Naive thymus-derived CD8-positive, alpha-beta T cell (primary cell): ENCODE measurements around the gene LMCD1. TPM values are rescaled to one million over a fixed set of nuclear protein-coding genes. Genes with fewer than 3 reads are reported as not detected.

Experiments
- ATAC-seq, 2 donors: fragments of 150-1000 bp; cut with Tn5 transposase in 1 of 2; sonication (Bioruptor Pico), chemical (Tn5 transposase) in 1 of 2; 1 replicate in 1 of 2; 2 replicates in 1 of 2; pipeline ENCODE4 v1.10.0; 2021; ENCODE audit warnings: mild to moderate bottlenecking in 2 of 2, moderate library complexity in 2 of 2
- POLR2A ChIA-PET: fragments of 350-600 bp; sonication (Branson Sonifier 250); formaldehyde crosslinking; loops from one replicate; lab custom pipeline; 2021; ENCODE audit warnings: antibody characterized with exemption; lab: Charles Lee
- DNase-seq, 10 donors: peaks; one replicate each; pipeline versions ENCODE4 v3.0.0 to v3.0.0-alpha.2; 2020 to 2022
- H3K27ac Mint-ChIP-seq, 10 donors: one replicate each; pipeline ENCODE4 v1.8.0; 2020 to 2022; ENCODE audit warnings: mild to moderate bottlenecking in 10 of 10, mixed read lengths in 10 of 10, moderate library complexity in 4 of 10, inconsistent platforms in 1 of 10
- H3K27me3 Mint-ChIP-seq, 5 donors: one replicate each; pipeline ENCODE4 v1.8.0; 2021 to 2022; ENCODE audit warnings: mixed read lengths in 5 of 5
- H3K36me3 Mint-ChIP-seq, 3 donors: one replicate each; pipeline ENCODE4 v1.8.0; 2020 to 2022; ENCODE audit warnings: mixed read lengths in 3 of 3, mild to moderate bottlenecking in 2 of 3, inconsistent platforms in 1 of 3
- H3K4me1 Mint-ChIP-seq, 4 donors: one replicate each; pipeline ENCODE4 v1.8.0; 2021 to 2022; ENCODE audit warnings: mixed read lengths in 4 of 4
- H3K4me3 Mint-ChIP-seq, 10 donors: one replicate each; pipeline ENCODE4 v1.8.0; 2020 to 2022; ENCODE audit warnings: mild to moderate bottlenecking in 10 of 10, mixed read lengths in 10 of 10, moderate library complexity in 6 of 10, inconsistent platforms in 1 of 10
- H3K9me3 Mint-ChIP-seq, 9 donors: one replicate each; pipeline ENCODE4 v1.8.0; 2020 to 2022; ENCODE audit warnings: mixed read lengths in 9 of 9, mild to moderate bottlenecking in 3 of 9, inconsistent platforms in 1 of 9, moderate library complexity in 1 of 9
- polyA plus RNA-seq, 3 donors: library from polyadenylated mRNA; unstranded; fragments of 300-500 nt; fragmentation: Illumina TruSeq; gene quantifications; one replicate each; pipeline ENCODE4 v1.2.3, GENCODE V29; 2021
- total RNA-seq, 8 experiments: library from RNA in 2 of 8; stranded (reverse) in 2 of 8; gene quantifications; one replicate each; pipeline ENCODE4 v1.2.3 and lab custom pipeline; 2021 to 2026

Gene LMCD1
- total and polyA plus RNA-seq, 5 experiments from 2014 or later, result 1.2 TPM; not detected in 4

DNA sequence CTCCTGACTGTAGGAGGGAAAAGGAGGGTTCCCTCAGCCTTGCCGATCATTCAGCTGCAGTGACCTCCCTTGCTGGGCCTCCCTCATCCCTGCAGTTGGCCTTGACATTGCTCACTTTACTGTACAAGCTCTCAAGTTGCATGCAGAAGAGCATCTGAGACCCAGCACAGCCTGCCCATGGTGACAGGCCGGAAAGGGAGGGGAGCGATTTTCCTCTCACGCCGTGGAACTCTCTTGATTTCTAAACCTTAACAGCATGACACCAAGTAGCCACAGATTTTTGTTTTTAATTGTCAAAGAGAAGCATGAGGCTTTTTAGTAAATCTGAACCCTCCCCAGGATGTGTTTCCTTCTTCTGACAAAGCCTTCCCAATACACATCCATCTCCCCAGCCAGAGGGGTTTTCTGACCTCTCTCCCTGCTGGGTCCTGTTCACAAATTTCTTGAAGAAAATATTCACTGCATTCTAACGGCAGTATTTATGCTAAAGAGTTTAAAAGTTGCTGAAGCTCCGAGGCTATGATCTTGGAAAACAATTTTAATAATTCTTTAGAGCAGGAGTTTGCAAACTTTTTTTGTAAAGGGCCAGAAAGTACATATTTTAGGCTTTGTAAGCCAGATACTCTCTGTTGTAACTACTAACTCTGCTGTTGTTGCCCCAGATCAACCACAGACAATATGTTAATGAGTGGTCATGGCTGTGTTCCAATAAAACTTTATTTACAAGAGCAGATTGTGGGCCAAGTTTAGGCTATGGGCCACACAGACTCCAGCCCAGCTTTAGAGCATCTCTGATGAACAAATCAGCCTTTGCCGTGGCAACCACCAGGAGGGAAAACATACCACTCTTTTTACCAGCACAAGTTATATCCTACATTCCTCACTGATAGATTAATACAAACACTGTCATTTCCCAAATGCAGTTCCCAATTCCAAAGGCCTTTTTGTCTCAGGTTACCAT lies 34.8 kb downstream of the LMCD1 start:
- H3K4me3 Mint-ChIP-seq, result no peak overlapping the region
- H3K4me1 Mint-ChIP-seq, result no peaks in the 10 kb centered on the region
- POLR2A ChIA-PET, result no interaction called here
- H3K9me3 Mint-ChIP-seq, result peaks cover 0 to 2% (median 0%) of the 10 kb centered on the region in 9 donors
- H3K27me3 Mint-ChIP-seq, result peaks cover 2 to 23% (median 6%) of the 10 kb centered on the region in 5 donors
- H3K36me3 Mint-ChIP-seq, result no peaks in the 10 kb centered on the region
- peak overlapping the region in 1 of 10 donors; percentile 14 for H3K27ac Mint-ChIP-seq
- ATAC-seq, result no peak
- DNase-seq, result no peak

DNA sequence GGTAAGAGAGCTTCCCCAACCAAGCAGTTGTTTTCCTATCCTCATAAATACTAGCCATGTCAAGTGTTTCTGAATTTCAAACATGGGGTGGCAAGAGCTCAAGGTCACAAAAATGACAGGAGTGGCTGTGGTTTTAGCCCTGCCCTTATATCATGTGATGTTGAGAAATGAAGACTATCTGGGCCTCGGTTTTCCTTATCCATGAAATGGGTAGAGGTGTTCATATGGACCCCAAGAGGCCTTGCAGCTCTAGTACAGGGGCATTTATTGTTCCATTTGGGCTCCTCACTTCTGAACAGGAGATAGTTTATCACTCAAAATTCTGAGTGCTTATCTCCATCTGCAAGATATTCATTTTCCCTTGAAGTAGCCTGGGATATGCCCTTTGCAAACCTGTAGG lies 35.8 kb downstream of the LMCD1 start:
- peaks cover 3 to 13% (median 6%) of the 10 kb centered on the region in 5 donors for H3K27me3 Mint-ChIP-seq
- ATAC-seq (no peak), DNase-seq (no peak)
- no peak overlapping the region for H3K27ac Mint-ChIP-seq
- peaks cover 0 to 2% (median 0%) of the 10 kb centered on the region in 9 donors for H3K9me3 Mint-ChIP-seq
- H3K4me1 Mint-ChIP-seq, result no peaks in the 10 kb centered on the region
- POLR2A ChIA-PET, result no interaction called here
- H3K36me3 Mint-ChIP-seq, result no peaks in the 10 kb centered on the region
- H3K4me3 Mint-ChIP-seq, result no peak overlapping the region

DNA sequence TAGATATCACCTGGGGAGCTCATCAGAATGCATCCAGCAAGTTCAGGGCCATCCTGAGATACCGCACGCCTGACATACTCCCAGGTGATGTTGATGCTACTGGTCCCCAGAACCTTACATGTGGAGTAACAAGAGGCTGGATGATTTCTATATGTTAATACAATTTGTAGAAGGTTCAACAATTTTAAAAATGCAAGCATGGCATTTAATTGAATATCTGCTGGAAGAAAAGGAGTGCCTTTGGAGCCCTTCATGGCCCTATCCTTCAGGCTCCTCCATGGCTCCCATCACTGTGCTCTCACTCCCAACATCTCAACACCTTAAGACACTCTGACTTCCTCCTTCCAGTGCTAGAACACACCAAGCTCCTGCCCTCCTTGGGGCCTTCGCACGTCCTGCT lies 36.6 kb downstream of the LMCD1 start:
- no peak overlapping the region for H3K27ac Mint-ChIP-seq
- POLR2A ChIA-PET, result no interaction called here
- H3K4me1 Mint-ChIP-seq, result no peaks in the 10 kb centered on the region
- ATAC-seq (no peak), DNase-seq (no peak)
- peaks cover 0 to 2% (median 0%) of the 10 kb centered on the region in 9 donors for H3K9me3 Mint-ChIP-seq
- H3K4me3 Mint-ChIP-seq, result no peak overlapping the region
- H3K36me3 Mint-ChIP-seq, result no peaks in the 10 kb centered on the region
- peaks cover 3 to 12% (median 6%) of the 10 kb centered on the region in 5 donors for H3K27me3 Mint-ChIP-seq

DNA sequence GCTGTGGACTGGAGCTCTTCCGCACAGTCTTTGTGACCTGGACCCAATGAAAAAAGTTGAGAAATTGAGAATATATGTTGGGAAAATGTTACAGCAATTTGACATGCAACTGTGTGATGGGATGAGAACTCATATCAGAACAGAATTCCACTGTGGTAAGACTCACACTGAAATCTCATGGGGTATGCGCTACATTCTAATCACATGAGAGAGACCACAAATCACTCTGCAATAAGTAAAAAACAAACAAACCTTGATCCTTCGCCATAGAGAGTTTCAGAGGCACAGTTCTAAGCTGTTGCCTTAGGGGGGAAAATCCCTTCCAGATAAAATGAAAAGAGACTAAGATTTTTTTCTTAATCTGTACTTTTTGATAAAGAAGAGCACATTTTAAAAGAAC lies 37.3 kb downstream of the LMCD1 start:
- Mint-ChIP-seq H3K36me3 (no peaks in the 10 kb centered on the region), H3K27ac (no peak overlapping the region), H3K4me3 (no peak overlapping the region), H3K9me3 (peaks cover 0 to 2% (median 0%) of the 10 kb centered on the region in 9 donors), H3K27me3 (peaks cover 3 to 10% (median 4%) of the 10 kb centered on the region in 5 donors), H3K4me1 (no peaks in the 10 kb centered on the region)
- ATAC-seq (no peak), DNase-seq (no peak)
- POLR2A ChIA-PET, result no interaction called here

DNA sequence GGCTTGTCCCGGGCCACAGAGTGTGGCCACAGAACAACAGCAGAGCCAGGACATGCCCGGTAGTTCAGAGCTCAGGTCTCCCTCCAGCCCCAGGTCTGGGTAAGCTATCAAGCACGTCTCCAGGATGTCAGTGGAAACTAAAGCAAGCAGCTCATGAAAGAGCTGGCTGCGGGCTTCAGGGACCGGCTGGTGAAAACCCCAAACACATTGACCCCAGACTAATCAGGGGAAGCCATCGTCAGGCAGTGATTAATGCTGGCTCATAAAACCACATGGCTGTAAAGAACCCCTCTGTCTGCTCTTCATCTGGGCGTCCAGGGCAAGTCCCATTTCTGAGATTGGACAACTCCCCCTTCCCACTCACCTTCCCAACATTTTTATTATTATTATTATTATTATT lies 37.8 kb downstream of the LMCD1 start:
- Mint-ChIP-seq H3K27ac (no peak overlapping the region), H3K4me3 (no peak overlapping the region), H3K27me3 (peaks cover 0 to 7% (median 1%) of the 10 kb centered on the region in 5 donors), H3K4me1 (no peaks in the 10 kb centered on the region), H3K36me3 (no peaks in the 10 kb centered on the region), H3K9me3 (peaks cover 0 to 2% (median 0%) of the 10 kb centered on the region in 9 donors)
- POLR2A ChIA-PET, result no interaction called here
- ATAC-seq, result no peak
- DNase-seq, result no peak

DNA sequence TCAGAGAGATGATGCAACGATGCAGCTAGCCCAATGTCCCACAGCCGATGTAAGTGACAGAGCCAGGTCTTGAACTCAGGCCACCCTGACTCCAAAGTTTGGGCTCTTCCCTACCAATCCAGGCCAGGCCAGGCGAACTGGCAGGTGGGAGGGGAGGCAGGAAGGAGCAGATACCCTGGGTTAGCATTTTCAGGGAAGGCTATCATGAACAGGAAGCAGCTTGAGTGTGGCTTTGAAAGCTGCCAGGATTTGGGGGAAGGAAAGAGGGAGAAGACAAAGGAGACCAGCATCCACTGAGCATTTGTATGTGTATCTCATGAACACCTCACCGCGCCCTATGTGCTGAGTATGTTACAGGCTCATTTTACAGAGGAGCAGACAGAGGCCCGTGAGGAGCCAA lies 38.8 kb downstream of the LMCD1 start:
- no peak overlapping the region for H3K4me3 Mint-ChIP-seq
- H3K36me3 Mint-ChIP-seq, result no peaks in the 10 kb centered on the region
- peaks cover 0 to 2% (median 0%) of the 10 kb centered on the region in 9 donors for H3K9me3 Mint-ChIP-seq
- ATAC-seq (no peak), DNase-seq (no peak)
- peaks cover 0 to 8% (median 1%) of the 10 kb centered on the region in 5 donors for H3K27me3 Mint-ChIP-seq
- no peak overlapping the region for H3K27ac Mint-ChIP-seq
- H3K4me1 Mint-ChIP-seq, result no peaks in the 10 kb centered on the region
- POLR2A ChIA-PET, result no interaction called here

DNA sequence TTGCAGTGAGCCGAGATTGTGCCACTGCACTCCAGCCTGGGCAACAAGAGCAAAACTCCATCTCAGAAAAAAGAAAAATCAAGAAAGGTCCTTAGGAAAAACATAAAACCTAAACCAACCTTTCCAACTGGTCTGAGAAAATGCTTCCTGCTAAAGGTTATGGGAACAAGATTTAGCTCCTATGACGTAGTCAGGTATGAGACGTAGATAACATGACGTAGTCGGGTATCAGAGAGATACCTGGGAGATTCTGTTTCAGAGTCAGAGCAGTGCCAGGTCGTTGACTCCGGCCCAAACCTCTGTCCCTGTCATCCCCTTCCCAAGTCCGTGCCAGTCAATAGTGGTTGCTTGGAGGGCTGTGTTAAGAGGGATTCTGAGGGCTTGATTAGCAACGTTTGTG lies 39.9 kb downstream of the LMCD1 start:
- POLR2A ChIA-PET, result no interaction called here
- no peaks in the 10 kb centered on the region for H3K36me3 Mint-ChIP-seq
- no peak overlapping the region for H3K4me3 Mint-ChIP-seq
- H3K27ac Mint-ChIP-seq, result no peak overlapping the region
- no peaks in the 10 kb centered on the region for H3K4me1 Mint-ChIP-seq
- ATAC-seq (no peak), DNase-seq (no peak)
- peaks cover 0 to 8% (median 4%) of the 10 kb centered on the region in 5 donors for H3K27me3 Mint-ChIP-seq
- peaks cover 0 to 1% (median 0%) of the 10 kb centered on the region in 9 donors for H3K9me3 Mint-ChIP-seq

DNA sequence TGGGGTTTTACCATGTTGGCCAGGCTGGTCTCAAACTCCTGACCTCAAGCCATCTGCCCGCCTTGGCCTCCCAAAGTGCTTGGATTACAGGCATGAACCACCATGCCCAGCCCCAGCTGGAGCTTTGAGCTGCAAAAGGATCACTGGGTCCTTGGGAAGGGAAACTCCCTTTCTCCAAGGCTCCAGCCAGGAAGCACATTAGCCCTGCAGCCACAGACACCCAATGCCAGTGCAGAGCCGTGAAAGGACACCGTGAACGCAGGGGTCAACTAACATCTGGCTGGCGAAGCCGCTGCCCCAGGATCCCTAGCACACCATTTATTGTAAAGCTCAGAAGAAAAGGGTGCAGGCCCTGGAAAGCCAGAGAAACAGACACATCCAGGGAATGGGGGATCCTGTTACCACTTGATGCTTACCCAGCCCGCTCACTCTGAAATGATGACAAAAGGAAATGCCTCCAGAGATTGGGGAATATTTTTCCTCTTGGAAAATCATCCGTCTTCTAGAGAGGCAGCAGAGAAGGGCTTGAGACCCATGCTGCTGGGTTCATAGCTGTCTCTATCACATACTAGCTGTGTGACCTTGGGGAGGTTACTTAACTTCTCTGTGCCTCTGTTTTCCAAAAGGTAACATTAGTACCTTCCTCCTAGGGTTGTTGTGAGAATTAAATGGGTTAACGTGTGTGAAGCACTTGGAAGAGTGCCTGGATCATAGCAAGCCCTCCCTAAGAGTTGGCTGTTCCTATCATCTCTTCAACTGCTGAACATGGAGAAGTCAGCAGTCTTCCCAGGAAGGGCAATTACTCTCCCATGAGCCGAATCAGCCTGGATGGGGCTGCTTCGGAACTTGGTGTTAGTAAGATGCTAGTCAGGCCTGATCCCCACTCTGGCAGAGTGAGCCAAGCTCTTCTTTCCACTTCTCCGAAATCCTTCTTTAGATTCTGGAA lies 40.8 kb downstream of the LMCD1 start:
- H3K4me1 Mint-ChIP-seq, result no peaks in the 10 kb centered on the region

DNA sequence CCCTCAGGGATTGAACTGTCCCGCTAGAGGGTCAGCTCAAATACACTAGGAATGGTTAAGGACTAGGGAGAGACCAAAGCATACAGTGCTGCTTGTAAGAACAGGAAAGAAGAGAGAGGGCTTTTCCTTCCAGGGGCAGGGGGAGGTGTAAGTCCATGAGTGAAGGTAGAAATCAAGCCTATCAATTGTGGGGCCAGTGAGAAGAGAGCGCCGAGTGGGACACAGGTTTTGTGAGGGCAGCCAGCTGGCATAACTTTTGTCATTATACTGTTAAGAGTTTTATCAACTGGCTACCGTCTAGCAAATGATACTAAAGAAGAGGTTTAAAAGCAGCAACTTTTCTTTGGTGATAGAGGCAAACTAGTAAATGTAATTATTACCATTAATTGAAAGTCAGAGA lies 45.0 kb downstream of the LMCD1 start:
- Mint-ChIP-seq H3K36me3 (no peaks in the 10 kb centered on the region), H3K4me3 (no peak overlapping the region), H3K27ac (no peak overlapping the region), H3K4me1 (no peaks in the 10 kb centered on the region), H3K9me3 (peaks cover 0 to 2% (median 0%) of the 10 kb centered on the region in 9 donors), H3K27me3 (peaks cover 0 to 8% (median 0%) of the 10 kb centered on the region in 5 donors)
- ATAC-seq (no peak), DNase-seq (no peak)
- POLR2A ChIA-PET, result no interaction called here

More for the DNA sequence above, 40.8 kb downstream of the LMCD1 start:
- POLR2A ChIA-PET, result no interaction called here
- ATAC-seq (no peak), DNase-seq (no peak)
- Mint-ChIP-seq H3K36me3 (no peaks in the 10 kb centered on the region), H3K9me3 (peaks cover 0 to 2% (median 0%) of the 10 kb centered on the region in 9 donors), H3K4me3 (no peak overlapping the region), H3K27me3 (peaks cover 0 to 10% (median 4%) of the 10 kb centered on the region in 5 donors), H3K27ac (no peak overlapping the region)

DNA sequence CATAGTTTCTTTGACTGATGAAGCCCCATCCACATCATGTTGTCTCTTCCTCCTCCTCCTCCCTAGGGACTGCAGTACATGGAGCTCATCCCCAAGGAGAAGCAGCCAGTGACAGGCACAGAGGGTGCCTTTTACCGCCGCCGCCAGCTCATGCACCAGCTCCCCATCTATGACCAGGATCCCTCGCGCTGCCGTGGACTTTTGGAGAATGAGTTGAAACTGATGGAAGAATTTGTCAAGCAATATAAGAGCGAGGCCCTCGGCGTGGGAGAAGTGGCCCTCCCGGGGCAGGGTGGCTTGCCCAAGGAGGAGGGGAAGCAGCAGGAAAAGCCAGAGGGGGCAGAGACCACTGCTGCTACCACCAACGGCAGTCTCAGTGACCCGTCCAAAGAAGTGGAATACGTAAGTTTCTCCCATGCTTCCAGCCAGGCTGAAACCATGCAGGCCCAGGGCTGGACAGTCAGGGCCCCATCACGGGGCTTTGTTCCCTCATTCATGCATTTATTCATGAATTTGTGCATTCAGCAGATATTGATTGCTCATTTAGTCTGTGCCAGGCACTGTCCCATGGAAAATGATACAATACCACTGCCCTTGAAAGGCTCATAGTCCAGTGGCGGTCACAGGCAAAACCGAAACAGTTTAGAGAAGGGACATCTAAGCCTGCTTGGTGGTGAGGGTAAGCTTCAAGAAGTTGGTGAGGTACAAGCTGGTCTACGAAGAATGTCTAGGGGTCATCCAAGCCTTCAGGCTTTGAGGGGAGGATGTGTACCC lies 47.1 kb downstream of the LMCD1 start:
- H3K27me3 Mint-ChIP-seq, result peaks cover 0 to 7% (median 0%) of the 10 kb centered on the region in 5 donors
- H3K4me1 Mint-ChIP-seq, result no peaks in the 10 kb centered on the region
- no peak overlapping the region for H3K4me3 Mint-ChIP-seq
- peaks cover 0 to 2% (median 0%) of the 10 kb centered on the region in 9 donors for H3K9me3 Mint-ChIP-seq
- no peaks in the 10 kb centered on the region for H3K36me3 Mint-ChIP-seq
- H3K27ac Mint-ChIP-seq, result no peak overlapping the region
- POLR2A ChIA-PET, result no interaction called here
- ATAC-seq (no peak), DNase-seq (no peak)

DNA sequence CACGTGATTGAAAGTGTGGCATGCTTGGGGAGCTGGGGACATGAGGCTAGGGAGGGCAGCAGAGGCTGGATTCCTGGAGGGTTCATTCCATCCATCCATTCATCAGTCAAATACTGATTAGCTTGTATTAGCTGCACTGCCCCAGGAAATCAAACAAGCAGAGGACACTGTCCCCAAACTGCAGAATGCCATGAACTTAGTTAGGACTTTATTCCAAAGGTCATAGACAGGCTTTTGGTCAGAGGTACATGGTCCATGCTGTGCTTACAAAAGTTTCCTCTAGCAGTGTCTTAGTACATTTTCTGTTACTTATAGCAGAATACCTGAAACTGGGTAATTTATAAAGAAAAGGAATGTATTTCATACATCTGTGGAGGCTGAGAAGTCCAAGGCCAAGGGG lies 47.7 kb downstream of the LMCD1 start:
- H3K4me3 Mint-ChIP-seq, result no peak overlapping the region

DNA sequence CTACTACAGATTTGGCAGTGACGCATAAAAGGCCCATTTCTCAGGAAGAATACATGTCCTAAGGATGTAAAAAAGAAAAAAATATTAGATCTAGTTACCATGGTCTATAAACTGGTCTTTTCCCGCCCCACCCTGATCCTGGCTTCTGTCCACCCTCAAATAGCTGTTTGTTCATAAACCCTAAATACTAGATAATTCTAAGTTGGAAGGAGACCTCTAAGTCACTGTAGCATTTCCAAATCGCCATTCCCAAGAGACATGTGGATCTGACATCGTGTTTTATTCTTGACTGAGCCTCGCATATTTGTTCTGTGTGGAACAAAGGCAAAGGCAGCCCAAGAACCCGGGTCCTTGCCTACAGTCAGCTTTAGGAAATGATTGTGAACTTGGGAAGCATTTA lies 49.0 kb downstream of the LMCD1 start:
- ATAC-seq, result no peak
- Mint-ChIP-seq H3K9me3 (peaks cover 0 to 2% (median 0%) of the 10 kb centered on the region in 9 donors), H3K36me3 (no peaks in the 10 kb centered on the region), H3K4me3 (no peak overlapping the region), H3K27ac (no peak overlapping the region), H3K27me3 (peaks cover 0 to 4% (median 0%) of the 10 kb centered on the region in 5 donors), H3K4me1 (no peaks in the 10 kb centered on the region)
- DNase-seq, result no peak
- POLR2A ChIA-PET, result no interaction called here

More for the DNA sequence above, 47.7 kb downstream of the LMCD1 start:
- Mint-ChIP-seq H3K9me3 (peaks cover 0 to 2% (median 0%) of the 10 kb centered on the region in 9 donors), H3K27ac (no peak overlapping the region), H3K27me3 (peaks cover 0 to 7% (median 0%) of the 10 kb centered on the region in 5 donors), H3K36me3 (no peaks in the 10 kb centered on the region), H3K4me1 (no peaks in the 10 kb centered on the region)
- POLR2A ChIA-PET, result no interaction called here
- ATAC-seq, result no peak
- no peak for DNase-seq
